ENCODE data around the gene PRR36. TPM values are rescaled to one million over a fixed set of nuclear protein-coding genes. Genes with fewer than 3 reads are reported as not detected.

The PRR36 gene
- total and polyA plus RNA-seq, 11 donors, result 0.01 to 0.27 (median 0.08) TPM; not detected in 4

DNA sequence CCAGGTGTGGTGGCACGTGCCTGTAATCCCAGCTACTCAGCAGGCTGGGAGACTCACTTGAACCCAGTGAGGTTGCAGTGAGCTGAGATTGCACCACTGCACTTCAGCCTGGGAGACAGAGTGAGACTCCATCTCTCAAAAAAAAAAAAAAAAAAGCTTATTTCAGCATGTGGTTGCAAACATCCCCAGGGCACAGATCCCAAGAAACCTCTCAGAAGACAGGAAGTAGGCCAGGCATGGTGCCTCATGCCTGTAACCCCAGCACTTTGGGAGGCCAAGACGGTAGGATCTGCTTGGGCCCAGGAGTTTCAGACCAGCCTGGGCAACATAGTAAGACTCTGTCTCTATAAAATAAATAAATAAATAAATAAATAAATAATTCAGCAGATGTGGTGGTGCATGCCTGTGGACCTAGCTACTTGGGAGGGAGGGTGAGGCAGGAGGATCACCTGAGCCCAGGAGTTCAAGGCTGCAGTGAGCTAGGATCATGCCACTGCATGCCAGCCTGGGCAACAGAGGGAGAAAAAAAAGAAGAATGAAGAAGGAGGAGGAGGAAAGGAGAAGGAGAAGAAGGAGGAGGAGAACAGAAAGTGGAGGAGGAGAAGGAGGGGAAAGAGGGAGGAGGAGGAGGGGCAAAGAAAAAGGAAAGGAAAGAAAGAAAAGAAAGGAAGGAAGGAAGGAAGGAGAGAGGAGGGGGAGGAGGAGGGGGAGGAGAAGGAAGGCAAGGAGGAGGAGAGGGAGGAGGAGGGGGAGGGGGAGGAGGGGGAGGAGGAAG lies 9.8 kb upstream of the PRR36 start:
- TF ChIP-seq, protein P1, sequence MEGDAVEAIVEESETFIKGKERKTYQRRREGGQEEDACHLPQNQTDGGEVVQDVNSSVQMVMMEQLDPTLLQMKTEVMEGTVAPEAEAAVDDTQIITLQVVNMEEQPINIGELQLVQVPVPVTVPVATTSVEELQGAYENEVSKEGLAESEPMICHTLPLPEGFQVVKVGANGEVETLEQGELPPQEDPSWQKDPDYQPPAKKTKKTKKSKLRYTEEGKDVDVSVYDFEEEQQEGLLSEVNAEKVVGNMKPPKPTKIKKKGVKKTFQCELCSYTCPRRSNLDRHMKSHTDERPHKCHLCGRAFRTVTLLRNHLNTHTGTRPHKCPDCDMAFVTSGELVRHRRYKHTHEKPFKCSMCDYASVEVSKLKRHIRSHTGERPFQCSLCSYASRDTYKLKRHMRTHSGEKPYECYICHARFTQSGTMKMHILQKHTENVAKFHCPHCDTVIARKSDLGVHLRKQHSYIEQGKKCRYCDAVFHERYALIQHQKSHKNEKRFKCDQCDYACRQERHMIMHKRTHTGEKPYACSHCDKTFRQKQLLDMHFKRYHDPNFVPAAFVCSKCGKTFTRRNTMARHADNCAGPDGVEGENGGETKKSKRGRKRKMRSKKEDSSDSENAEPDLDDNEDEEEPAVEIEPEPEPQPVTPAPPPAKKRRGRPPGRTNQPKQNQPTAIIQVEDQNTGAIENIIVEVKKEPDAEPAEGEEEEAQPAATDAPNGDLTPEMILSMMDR (IDR thresholded peaks at IDR 0.05), result no peak
- no peak for TF ChIP-seq POLR2A (IDR thresholded peaks at IDR 0.05)
- 72 to 80% (median 76%) methylated on average over 2 of the region's 2 CpGs for WGBS, 4 donors
- no peak overlapping the region for H3K27ac ChIP-seq
- no peak overlapping the region for H3K4me3 ChIP-seq
- H3K9me3 ChIP-seq, result no peaks in the 10 kb centered on the region
- H3K4me1 ChIP-seq, result peaks cover 0 to 7% (median 0%) of the 10 kb centered on the region in 12 donors
- DNase-seq (no peak), ATAC-seq (no peak)
- H3K36me3 ChIP-seq, result no peaks in the 10 kb centered on the region
- intact Hi-C loops (cut with DNase I), result no loop called here
- peaks cover 4 to 25% (median 10%) of the 10 kb centered on the region in 9 donors for H3K27me3 ChIP-seq

DNA sequence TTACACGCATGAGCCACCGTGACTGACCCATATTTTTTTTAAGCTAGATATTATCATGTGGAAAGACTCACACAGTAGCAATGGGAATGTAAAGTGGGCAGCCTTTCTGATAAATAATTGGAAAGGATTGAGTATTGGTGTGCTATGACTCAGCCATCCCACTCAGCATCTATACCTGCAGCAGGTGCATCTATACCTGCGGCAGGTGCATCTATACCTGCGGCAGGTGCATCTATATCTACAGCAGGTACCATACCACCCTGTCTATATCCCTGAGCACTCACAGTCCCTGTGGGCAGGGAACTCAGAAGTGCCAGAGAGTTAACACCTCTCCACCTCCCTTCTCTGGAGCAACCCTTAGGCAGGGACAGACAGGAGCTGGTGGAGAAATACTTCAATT lies 8.9 kb upstream of the PRR36 start:
- H3K9me3 ChIP-seq, result no peaks in the 10 kb centered on the region
- ATAC-seq (no peak), DNase-seq (no peak)
- no peaks in the 10 kb centered on the region for H3K36me3 ChIP-seq
- peaks cover 0 to 2% (median 0%) of the 10 kb centered on the region in 12 donors for H3K4me1 ChIP-seq
- H3K27me3 ChIP-seq, result peaks cover 0 to 16% (median 6%) of the 10 kb centered on the region in 9 donors
- no peak overlapping the region for H3K4me3 ChIP-seq
- 81 to 92% (median 87%) methylated on average over 4 of the region's 4 CpGs for WGBS, 4 donors
- H3K27ac ChIP-seq, result no peak overlapping the region
- no peak for TF ChIP-seq POLR2A (IDR thresholded peaks at IDR 0.05)
- TF ChIP-seq, protein P1 (IDR thresholded peaks at IDR 0.05), result no peak
- intact Hi-C loops (cut with DNase I), result no loop called here

DNA sequence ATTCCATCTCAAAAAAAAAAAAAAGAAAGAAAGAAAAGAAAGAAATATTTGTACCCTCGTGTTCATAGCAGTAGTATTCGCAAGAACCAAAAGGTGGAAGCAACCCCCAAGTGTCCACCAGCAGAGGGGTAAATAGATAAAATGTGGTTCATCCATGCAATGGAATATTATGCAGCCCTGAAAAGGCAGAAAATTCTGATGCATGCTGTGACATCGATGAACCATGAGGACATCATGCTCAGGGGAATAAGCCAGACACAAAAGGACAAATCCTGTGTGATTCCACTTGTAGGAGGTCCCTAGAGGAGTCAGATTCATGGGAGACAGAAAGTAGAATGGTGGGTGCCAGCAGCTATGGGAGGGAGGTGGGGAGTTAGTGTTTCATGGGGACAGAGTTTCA lies 7.7 kb upstream of the PRR36 start:
- Histone ChIP-seq H3K27me3 (peaks cover 0 to 6% (median 0%) of the 10 kb centered on the region in 9 donors), H3K4me1 (no peaks in the 10 kb centered on the region), H3K9me3 (no peaks in the 10 kb centered on the region), H3K27ac (no peak overlapping the region), H3K4me3 (no peak overlapping the region), H3K36me3 (no peaks in the 10 kb centered on the region)
- no peak for ATAC-seq
- WGBS, 4 donors, result 88 to 96% (median 94%) methylated on average over 3 of the region's 3 CpGs
- DNase-seq, result no peak
- TF ChIP-seq, protein P1 (IDR thresholded peaks at IDR 0.05), result no peak
- no peak for TF ChIP-seq POLR2A (IDR thresholded peaks at IDR 0.05)
- intact Hi-C loops (cut with DNase I), result no loop called here

DNA sequence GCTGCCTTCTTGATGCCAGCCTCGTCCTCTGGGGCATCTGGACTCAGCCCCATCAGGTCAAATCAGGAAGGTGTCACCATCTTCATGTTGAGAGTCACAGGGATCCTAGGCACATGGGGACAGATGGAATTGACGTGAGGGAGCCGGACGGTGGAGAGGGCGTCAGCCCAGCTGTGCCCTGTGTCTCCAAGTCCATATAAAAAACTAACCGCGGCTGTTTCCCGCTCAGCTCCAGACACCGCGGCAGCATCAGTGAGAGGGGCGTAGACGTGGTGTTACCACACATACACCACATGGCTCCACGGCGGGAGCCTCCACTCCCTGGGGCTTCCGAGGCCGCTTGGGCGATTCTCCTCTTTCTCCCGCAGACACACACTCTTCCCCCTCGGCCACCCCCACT lies 5.6 kb upstream of the PRR36 start:
- no peak overlapping the region for H3K27ac ChIP-seq
- DNase-seq (no peak), ATAC-seq (no peak)
- H3K27me3 ChIP-seq, result peaks cover 0 to 7% (median 1%) of the 10 kb centered on the region in 9 donors
- H3K9me3 ChIP-seq, result no peaks in the 10 kb centered on the region
- peaks cover 0 to 1% (median 0%) of the 10 kb centered on the region in 12 donors for H3K4me1 ChIP-seq
- no peaks in the 10 kb centered on the region for H3K36me3 ChIP-seq
- TF ChIP-seq, protein P1 (IDR thresholded peaks at IDR 0.05), result no peak
- no peak for TF ChIP-seq POLR2A (IDR thresholded peaks at IDR 0.05)
- intact Hi-C loops (cut with DNase I), result no loop called here
- 86 to 90% (median 87%) methylated on average over 19 of the region's 19 CpGs for WGBS, 4 donors
- no peak overlapping the region for H3K4me3 ChIP-seq
